GM23248 (cell line): ENCODE data around the gene RNASE11. TPM values are rescaled to one million over a fixed set of nuclear protein-coding genes. Genes with fewer than 3 reads are reported as not detected.

Experiments used
- DNase-seq: peaks from one replicate; pipeline ENCODE4 v3.0.0-alpha.2; 2015
- H2AFZ ChIP-seq: fragments of 200-600 bp; sonication (generic); 2 replicates; pipeline ENCODE4 v1.6.1; 2016; ENCODE audit warnings: antibody characterized with exemption
- H3F3A ChIP-seq: fragments of 200-600 bp; sonication (generic); 2 replicates; pipeline ENCODE4 v1.6.1; 2016; ENCODE audit warnings: mild to moderate bottlenecking, antibody characterized with exemption, mixed run types; ENCODE audit not compliant: insufficient read depth
- H3K27ac ChIP-seq: fragments of 200-600 bp; sonication (generic); 2 replicates; pipeline ENCODE4 v1.5.1; 2016; ENCODE audit warnings: mild to moderate bottlenecking
- H3K27me3 ChIP-seq: fragments of 200-600 bp; sonication (generic); replicated peaks from 2 replicates; pipeline ENCODE4 v1.6.1; 2016; ENCODE audit warnings: mild to moderate bottlenecking; ENCODE audit not compliant: insufficient read depth
- H3K36me3 ChIP-seq: fragments of 200-600 bp; sonication (generic); 2 replicates; pipeline ENCODE4 v1.6.1; 2016; ENCODE audit warnings: low read depth, mild to moderate bottlenecking
- H3K4me1 ChIP-seq: fragments of 200-600 bp; sonication (generic); 2 replicates; pipeline ENCODE4 v1.6.1; 2016; ENCODE audit warnings: mild to moderate bottlenecking; ENCODE audit not compliant: insufficient read depth
- H3K4me2 ChIP-seq: fragments of 200-600 bp; sonication (generic); one replicate; pipeline ENCODE4 v1.6.1; 2016; ENCODE audit warnings: mild to moderate bottlenecking; ENCODE audit not compliant: unreplicated experiment
- H3K4me3 ChIP-seq: fragments of 200-600 bp; sonication (generic); 2 replicates; pipeline ENCODE4 v1.5.1; 2016; ENCODE audit warnings: mild to moderate bottlenecking
- H3K79me2 ChIP-seq: fragments of 200-600 bp; sonication (generic); 2 replicates; pipeline ENCODE4 v1.6.1; 2016; ENCODE audit warnings: mild to moderate bottlenecking; ENCODE audit not compliant: insufficient read depth
- H3K9ac ChIP-seq: fragments of 200-600 bp; sonication (generic); 2 replicates; pipeline ENCODE4 v1.6.1; 2016; ENCODE audit warnings: mild to moderate bottlenecking
- H3K9me2 ChIP-seq: fragments of 200-600 bp; sonication (generic); 2 replicates; pipeline ENCODE4 v1.6.1; 2016; ENCODE audit warnings: mixed run types, mild to moderate bottlenecking, moderate library complexity; ENCODE audit not compliant: insufficient read depth
- H3K9me3 ChIP-seq: fragments of 200-600 bp; sonication (generic); one replicate; pipeline ENCODE4 v1.6.1; 2017; ENCODE audit warnings: low read depth
- H4K20me1 ChIP-seq: fragments of 200-600 bp; sonication (generic); 2 replicates; pipeline ENCODE4 v1.6.0; 2016; ENCODE audit not compliant: insufficient read depth
- EZH2 ChIP-seq: fragments of 200-600 bp; sonication (generic); IDR thresholded peaks from 2 replicates; pipeline ENCODE4 v1.6.1; 2018; ENCODE audit warnings: antibody characterized with exemption, mild to moderate bottlenecking; ENCODE audit not compliant: insufficient read depth, poor library complexity, severe bottlenecking
- EZH2phosphoT487 ChIP-seq: fragments of 200-600 bp; sonication (generic); IDR thresholded peaks from 2 replicates; pipeline ENCODE4 v1.6.1; 2018; ENCODE audit warnings: antibody characterized with exemption, moderate library complexity, mild to moderate bottlenecking, low read depth; ENCODE audit not compliant: insufficient read depth
- WGBS, 2 experiments: methylation state at CpG; one replicate each; pipeline ENCODE4 v1.1.6; 2015 to 2017; ENCODE audit warnings: low lambda C conversion rate in 2 of 2, low coverage in 1 of 2; ENCODE audit errors: missing lambda C conversion rate in 2 of 2; 5-methylcytosine and 5-hydroxymethylcytosine counted together
- in situ Hi-C: fragments of 300-500 bp; cut with MboI; formaldehyde crosslinking; loops from 2 replicates; pipeline ENCODE4 v1.15.0; 2020
- polyA plus RNA-seq: library from polyadenylated mRNA; unstranded; fragments of >200 nt; fragmentation: Nextera tagmentation; extraction: Ambion mirVana; gene quantifications from 2 replicates; pipeline ENCODE4 v1.2.1, GENCODE V29; 2016
- total RNA-seq: library from RNA; depleted of rRNA; stranded (reverse); fragments of >200 nt; shearing (Covaris generic); gene quantifications from 2 replicates; pipeline ENCODE4 v1.2.3, GENCODE V29; 2014

The RNASE11 gene
- total and polyA plus RNA-seq, 2 experiments from 2014 or later = not detected

- WGBS, 2 experiments = 0 to 1% methylated on average over 34 of the region's 34 CpGs
- H3K4me3 ChIP-seq = peak overlapping the region; percentile 85
- no peaks in the 10 kb centered on the region for H3K36me3 ChIP-seq
- H3K27ac ChIP-seq = peak overlapping the region; percentile 79
- TF ChIP-seq EZH2phosphoT487 (no peak), EZH2 (no peak)
- H3K4me2 ChIP-seq = peak overlapping the region; percentile 84
- peak; percentile 99 for DNase-seq
- in situ Hi-C loops = loop anchor here (5.0 kb wide), 1 partner anchor 196 kb away; no protein-coding TSS in a partner anchor
- H3K9me2 ChIP-seq = no peaks in the 10 kb centered on the region
- no peaks in the 10 kb centered on the region for H3K79me2 ChIP-seq
- H3K27me3 ChIP-seq = no peaks in the 10 kb centered on the region
- peak overlapping the region; percentile 81 for H3K9ac ChIP-seq
- H3K4me1 ChIP-seq = peaks cover 8% of the 10 kb centered on the region; the same call in 1 of the 2 replicates
- H3K9me3 ChIP-seq = no peaks in the 10 kb centered on the region
- H4K20me1 ChIP-seq = peaks cover 3% of the 10 kb centered on the region; the same call in 1 of the 2 replicates
- H2AFZ ChIP-seq = peak overlapping the region; percentile 95
- H3F3A ChIP-seq = peaks cover 50% of the 10 kb centered on the region
These were observed 25.6 kb upstream of the RNASE11 start for GRCh38 chr14:20613094-20614037.

GRCh38 chr14:20612403-20612802, 24.6 kb upstream of the RNASE11 start:
- Histone ChIP-seq H3K27me3 (no peaks in the 10 kb centered on the region), H2AFZ (no peak overlapping the region), H3K9me2 (no peaks in the 10 kb centered on the region), H3K9ac (no peak overlapping the region), H3K4me3 (peak overlapping the region; percentile 85; the same call in 1 of the 2 replicates), H3K79me2 (no peaks in the 10 kb centered on the region), H3K27ac (peak overlapping the region; percentile 79), H3K4me2 (peak overlapping the region; percentile 28), H3K4me1 (peaks cover 8% of the 10 kb centered on the region; the same call in 1 of the 2 replicates), H3K36me3 (no peaks in the 10 kb centered on the region), H3F3A (peaks cover 50% of the 10 kb centered on the region), H3K9me3 (no peaks in the 10 kb centered on the region), H4K20me1 (peaks cover 3% of the 10 kb centered on the region; the same call in 1 of the 2 replicates)
- TF ChIP-seq EZH2 (no peak), EZH2phosphoT487 (no peak)
- 31% methylated on average over 5 of the region's 5 CpGs for WGBS, 2 experiments
- DNase-seq = no peak
- in situ Hi-C loops = loop anchor here (5.0 kb wide), 1 partner anchor 195 kb away; no protein-coding TSS in a partner anchor

GRCh38 chr14:20611277-20611676, 23.5 kb upstream of the RNASE11 start:
- in situ Hi-C loops = loop anchor here (5.0 kb wide), 1 partner anchor 194 kb away; no protein-coding TSS in a partner anchor
- H3K9me3 ChIP-seq = no peaks in the 10 kb centered on the region
- H3K9ac ChIP-seq = no peak overlapping the region
- no peaks in the 10 kb centered on the region for H3K36me3 ChIP-seq
- H3K9me2 ChIP-seq = no peaks in the 10 kb centered on the region
- no peaks in the 10 kb centered on the region for H3K27me3 ChIP-seq
- no peak overlapping the region for H2AFZ ChIP-seq
- no peak for DNase-seq
- TF ChIP-seq EZH2phosphoT487 = no peak
- TF ChIP-seq EZH2 = no peak
- peaks cover 8% of the 10 kb centered on the region; the same call in 1 of the 2 replicates for H3K4me1 ChIP-seq
- 25 to 27% methylated on average over 4 of the region's 4 CpGs for WGBS, 2 experiments
- H3K79me2 ChIP-seq = no peaks in the 10 kb centered on the region
- H3F3A ChIP-seq = peaks cover 50% of the 10 kb centered on the region
- no peak overlapping the region for H3K27ac ChIP-seq
- H4K20me1 ChIP-seq = peaks cover 3% of the 10 kb centered on the region; the same call in 1 of the 2 replicates
- H3K4me3 ChIP-seq = no peak overlapping the region
- no peak overlapping the region for H3K4me2 ChIP-seq

- TF ChIP-seq EZH2phosphoT487 = no peak
- TF ChIP-seq EZH2 = no peak
- H4K20me1 ChIP-seq = peaks cover 3% of the 10 kb centered on the region; the same call in 1 of the 2 replicates
- H3K9me3 ChIP-seq = no peaks in the 10 kb centered on the region
- H3K9me2 ChIP-seq = no peaks in the 10 kb centered on the region
- H3K27ac ChIP-seq = peak overlapping the region; percentile 22
- peaks cover 8% of the 10 kb centered on the region; the same call in 1 of the 2 replicates for H3K4me1 ChIP-seq
- DNase-seq = peak; percentile 78
- H3K36me3 ChIP-seq = no peaks in the 10 kb centered on the region
- peak overlapping the region; percentile 83 for H3K4me3 ChIP-seq
- H3K79me2 ChIP-seq = no peaks in the 10 kb centered on the region
- H3F3A ChIP-seq = peaks cover 45% of the 10 kb centered on the region
- WGBS, 2 experiments = 3 to 4% methylated on average over 27 of the region's 27 CpGs
- H3K4me2 ChIP-seq = peak overlapping the region; percentile 88
- H3K27me3 ChIP-seq = no peaks in the 10 kb centered on the region
- H2AFZ ChIP-seq = peak overlapping the region; percentile 84
- peak overlapping the region; percentile 66 for H3K9ac ChIP-seq
- in situ Hi-C loops = loop anchor here (5.0 kb wide), 1 partner anchor 193 kb away; no protein-coding TSS in a partner anchor
These were observed 22.4 kb upstream of the RNASE11 start for GRCh38 chr14:20610002-20610765.
